ENCODE results near the gene ATL3.

- no peak for TF ChIP-seq POLR2A (IDR thresholded peaks at IDR 0.05)
- no peak for TF ChIP-seq CTCF (IDR thresholded peaks at IDR 0.05)
Observed at GRCh38 chr11:63635762-63636465, 35.3 kb downstream of the ATL3 start.

All from lower leg skin (tissue), 3 donors.